ENCODE measurements around the gene PTCHD1.

PTCHD1 gene

GRCh38 chrX:23365541-23365940 is 30.9 kb downstream of the PTCHD1 start:
- no peaks in the 10 kb centered on the region for H3K79me2 ChIP-seq
- H3K9ac ChIP-seq, result no peak overlapping the region
- H3K4me3 ChIP-seq (ENCODE audit: low read depth, low read length), result no peak overlapping the region
- no peak overlapping the region for H3K27ac ChIP-seq
- H3K36me3 ChIP-seq (ENCODE audit: control insufficient read depth, insufficient read depth, low read length), result no peaks in the 10 kb centered on the region
- no peak for TF ChIP-seq CTCF (IDR thresholded peaks at IDR 0.05)
- no peaks in the 10 kb centered on the region for H3K9me3 ChIP-seq (ENCODE audit: control insufficient read depth, low read length)
- no peak overlapping the region for H2AFZ ChIP-seq
- no peaks in the 10 kb centered on the region for H3K4me1 ChIP-seq
- no peak overlapping the region for H3K4me2 ChIP-seq (ENCODE audit: low read length)
- H3K27me3 ChIP-seq (ENCODE audit: control insufficient read depth, insufficient read depth, low read length), result no peaks in the 10 kb centered on the region

- Histone ChIP-seq H3K27ac (no peak overlapping the region), H3K4me1 (no peaks in the 10 kb centered on the region), H3K9me3 (ENCODE audit: control insufficient read depth, low read length) (no peaks in the 10 kb centered on the region), H2AFZ (no peak overlapping the region), H3K79me2 (no peaks in the 10 kb centered on the region), H3K4me2 (ENCODE audit: low read length) (no peak overlapping the region), H3K36me3 (ENCODE audit: control insufficient read depth, insufficient read depth, low read length) (no peaks in the 10 kb centered on the region), H3K9ac (no peak overlapping the region), H3K4me3 (ENCODE audit: low read depth, low read length) (no peak overlapping the region), H3K27me3 (ENCODE audit: control insufficient read depth, insufficient read depth, low read length) (no peaks in the 10 kb centered on the region)
- no peak for TF ChIP-seq CTCF (IDR thresholded peaks at IDR 0.05)
Measured at GRCh38 chrX:23366914-23367313, 32.3 kb downstream of the PTCHD1 start.

DNA sequence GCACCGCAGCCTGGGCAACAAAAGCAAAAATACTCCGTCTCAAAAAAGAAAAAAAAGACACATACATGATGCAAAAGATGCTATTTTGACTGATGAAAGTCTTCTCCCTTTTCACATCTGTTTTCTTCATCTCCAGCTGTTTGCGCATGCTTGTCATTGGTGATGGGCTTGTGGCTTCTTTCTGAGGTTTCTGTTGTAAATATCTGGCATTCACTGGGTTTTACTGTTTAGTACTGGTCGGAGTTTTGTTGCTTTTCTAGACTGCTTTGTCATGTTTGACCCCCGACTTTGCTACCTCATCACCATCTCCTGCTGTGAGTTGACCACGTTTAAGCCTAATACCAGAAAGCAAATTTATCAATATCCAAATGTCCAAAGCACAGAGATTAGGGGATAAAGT is 34.4 kb downstream of the PTCHD1 start:
- no peaks in the 10 kb centered on the region for H3K36me3 ChIP-seq (ENCODE audit: control insufficient read depth, insufficient read depth, low read length)
- H3K9ac ChIP-seq, result no peak overlapping the region
- no peak overlapping the region for H3K27ac ChIP-seq
- H3K4me3 ChIP-seq (ENCODE audit: low read depth, low read length), result no peak overlapping the region
- TF ChIP-seq CTCF (IDR thresholded peaks at IDR 0.05), result no peak
- no peaks in the 10 kb centered on the region for H3K4me1 ChIP-seq
- no peak overlapping the region for H2AFZ ChIP-seq
- no peaks in the 10 kb centered on the region for H3K79me2 ChIP-seq
- H3K27me3 ChIP-seq (ENCODE audit: control insufficient read depth, insufficient read depth, low read length), result no peaks in the 10 kb centered on the region
- H3K9me3 ChIP-seq (ENCODE audit: control insufficient read depth, low read length), result no peaks in the 10 kb centered on the region
- no peak overlapping the region for H3K4me2 ChIP-seq (ENCODE audit: low read length)

- Histone ChIP-seq H3K79me2 (no peaks in the 10 kb centered on the region), H3K9me3 (ENCODE audit: control insufficient read depth, low read length) (no peaks in the 10 kb centered on the region), H3K4me1 (no peaks in the 10 kb centered on the region), H3K4me3 (ENCODE audit: low read depth, low read length) (no peak overlapping the region), H3K36me3 (ENCODE audit: control insufficient read depth, insufficient read depth, low read length) (no peaks in the 10 kb centered on the region), H3K27ac (no peak overlapping the region), H3K27me3 (ENCODE audit: control insufficient read depth, insufficient read depth, low read length) (no peaks in the 10 kb centered on the region), H3K4me2 (ENCODE audit: low read length) (no peak overlapping the region), H2AFZ (no peak overlapping the region), H3K9ac (no peak overlapping the region)
- TF ChIP-seq CTCF (IDR thresholded peaks at IDR 0.05), result no peak
Measured at GRCh38 chrX:23372220-23372902, 37.7 kb downstream of the PTCHD1 start.

GRCh38 chrX:23373129-23373804 is 38.6 kb downstream of the PTCHD1 start:
- H3K4me3 ChIP-seq (ENCODE audit: low read depth, low read length), result no peak overlapping the region
- no peak for TF ChIP-seq CTCF (IDR thresholded peaks at IDR 0.05)
- H2AFZ ChIP-seq, result no peak overlapping the region
- H3K79me2 ChIP-seq, result no peaks in the 10 kb centered on the region
- H3K4me1 ChIP-seq, result no peaks in the 10 kb centered on the region
- H3K27ac ChIP-seq, result no peak overlapping the region
- no peaks in the 10 kb centered on the region for H3K36me3 ChIP-seq (ENCODE audit: control insufficient read depth, insufficient read depth, low read length)
- no peak overlapping the region for H3K4me2 ChIP-seq (ENCODE audit: low read length)
- H3K27me3 ChIP-seq (ENCODE audit: control insufficient read depth, insufficient read depth, low read length), result no peaks in the 10 kb centered on the region
- H3K9me3 ChIP-seq (ENCODE audit: control insufficient read depth, low read length), result no peaks in the 10 kb centered on the region
- no peak overlapping the region for H3K9ac ChIP-seq
